GDM1 (cell line): ENCODE results near the gene ERVH48-1.
"Not testable (repeated sequence)": the region's sequence is repeated elsewhere in the genome, so short reads cannot be mapped to it uniquely, and the experiment has no call there.

Experiments used
- DNase-seq: peaks from one replicate; lab custom pipeline; 2025; lab: John Stamatoyannopoulos, UW

The ERVH48-1 gene

DNA sequence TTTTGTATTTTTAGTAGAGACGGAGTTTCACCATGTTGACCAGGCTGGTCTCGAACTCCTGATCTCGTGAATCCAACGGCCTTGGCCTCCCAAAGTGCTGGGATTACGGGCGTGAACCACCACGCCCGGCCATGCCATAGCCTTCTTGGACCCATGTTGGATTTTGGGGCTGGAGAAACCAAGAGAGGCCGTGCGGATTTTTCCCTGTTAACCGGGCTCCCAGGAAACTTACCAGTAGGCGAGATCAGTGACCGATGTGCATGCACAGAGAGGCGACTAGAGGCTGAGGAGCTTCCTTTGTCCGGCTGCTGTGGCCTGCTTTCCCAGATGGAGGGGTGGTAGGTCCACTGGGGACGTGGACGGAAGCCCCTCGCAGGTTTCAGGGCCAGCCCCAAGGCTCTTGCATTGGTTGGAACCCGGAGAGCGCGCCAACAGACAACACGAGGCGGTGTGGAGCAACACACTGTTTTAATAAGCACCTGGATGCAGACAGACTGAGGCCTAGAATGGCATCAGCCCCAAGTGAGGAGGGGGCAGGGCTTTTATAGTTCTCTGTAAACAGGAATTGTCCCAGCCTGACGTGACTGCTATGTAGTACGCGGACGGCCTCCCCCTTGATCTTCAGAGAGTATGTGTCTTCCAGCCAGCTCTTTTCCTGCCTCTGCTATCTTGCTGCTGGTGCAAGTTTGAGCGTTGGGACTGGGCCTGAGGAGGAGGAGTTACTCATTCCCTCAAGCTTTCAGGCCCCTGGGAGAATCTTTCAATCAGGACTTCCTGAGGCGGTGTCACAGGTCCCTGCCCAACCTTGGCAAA is at the start of gene ERVH48-1:
Gene ERVH48-1, minus strand, starts transcription at position 517 of the 813 bp plus-strand sequence. CDS start 6,624 bp downstream, outside the sequence.
- DNase-seq = no peak

DNA sequence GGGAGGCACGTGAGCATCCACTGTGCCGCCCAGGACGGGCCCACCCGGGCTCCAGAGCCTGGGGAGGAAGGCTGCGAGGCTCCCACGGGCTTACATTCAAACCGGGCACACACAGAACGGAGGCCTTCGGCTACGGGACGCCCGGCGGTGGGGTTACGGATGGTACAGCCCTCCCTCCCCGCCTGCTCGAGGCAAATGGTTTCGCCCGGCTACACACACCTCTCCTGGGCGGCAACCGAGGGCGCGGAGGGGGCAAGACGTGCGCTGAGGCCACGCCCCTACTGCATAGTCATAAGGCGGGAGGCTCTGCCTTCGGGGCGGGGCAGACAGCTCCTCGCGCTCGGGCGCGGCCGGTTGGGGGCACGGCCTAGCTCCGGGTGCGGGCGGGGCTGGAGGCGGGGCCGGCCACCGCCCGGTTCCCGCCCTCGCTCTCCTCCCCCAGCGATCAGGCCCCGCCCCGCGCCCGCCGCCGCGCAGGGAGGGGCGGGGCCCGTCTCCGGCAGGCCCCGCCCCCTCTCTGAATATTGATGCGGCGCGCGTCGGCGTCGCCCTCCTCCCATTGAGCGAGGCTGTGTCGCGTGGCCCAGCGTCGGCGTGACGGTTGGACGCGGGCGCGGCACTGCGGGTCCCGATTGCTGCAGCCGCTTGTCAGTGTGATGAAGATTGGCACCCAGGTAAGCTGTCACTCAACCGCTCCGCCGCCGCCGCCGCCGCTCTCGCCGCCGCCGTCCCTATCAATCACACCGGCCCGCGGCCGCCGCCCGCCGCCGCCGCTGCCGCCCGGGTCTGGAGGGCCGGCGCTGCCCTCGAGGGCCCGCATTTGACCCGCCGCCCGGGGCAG is 48.8 kb upstream of the ERVH48-1 start, which contains the start of gene PKNOX1:
Gene PKNOX1, plus strand, starts transcription at position 572 of the 841 bp plus-strand sequence. CDS start 29,820 bp downstream, outside the sequence.
- peak; percentile 100 for DNase-seq

DNA sequence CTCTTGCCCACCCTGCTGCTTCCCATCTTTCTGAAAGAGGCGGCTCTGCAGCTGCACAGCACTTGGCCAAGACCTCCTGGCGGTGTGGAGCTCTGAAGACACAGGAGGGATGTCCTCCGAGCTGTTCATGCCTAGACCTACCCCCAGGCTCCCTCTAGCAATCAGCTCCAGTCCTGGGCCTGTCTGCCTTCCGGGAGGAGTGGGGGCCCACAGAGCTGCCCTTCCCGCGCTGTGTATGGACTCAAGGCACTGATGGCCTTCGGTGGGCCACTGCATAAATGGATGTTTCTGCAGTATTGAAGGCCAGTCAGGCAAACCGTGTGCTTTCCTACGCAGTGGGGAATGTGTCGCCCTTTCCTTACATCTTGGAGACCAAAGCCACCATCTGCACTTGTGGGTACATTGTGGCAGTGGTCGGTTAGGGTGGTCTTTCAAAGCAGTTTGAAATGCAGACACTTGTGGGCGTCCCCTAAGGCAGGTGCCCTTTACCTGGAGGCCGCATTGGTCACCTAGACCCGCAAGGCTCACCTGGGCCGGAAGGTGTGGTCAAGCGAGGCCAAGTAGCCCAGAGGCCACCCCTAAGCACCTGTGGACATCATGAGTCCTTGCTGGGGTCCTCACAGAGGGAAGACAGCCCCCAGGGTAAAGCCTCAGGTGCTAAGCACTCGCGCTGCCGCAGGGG is 48.0 kb upstream of the ERVH48-1 start:
- no peak for DNase-seq

DNA sequence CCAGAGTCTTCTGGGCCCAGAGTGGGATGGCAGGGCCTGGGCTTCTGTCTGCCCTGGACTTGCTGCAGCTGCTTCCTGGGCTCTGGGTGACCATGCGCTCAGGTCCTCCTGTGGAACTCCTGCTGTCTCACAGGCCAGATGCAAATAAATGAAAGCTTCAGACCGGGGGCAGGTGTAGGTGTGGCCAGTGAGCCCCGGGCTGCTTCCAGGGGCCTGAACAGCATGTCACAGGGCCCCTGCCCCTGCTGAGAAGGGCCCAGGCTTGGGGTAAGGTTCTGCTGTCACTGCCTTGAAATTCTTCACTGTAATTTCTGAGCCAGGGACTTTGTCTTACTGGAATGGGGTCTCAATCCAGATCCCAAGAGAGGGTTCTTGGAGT is 46.5 kb upstream of the ERVH48-1 start:
- no peak for DNase-seq

DNA sequence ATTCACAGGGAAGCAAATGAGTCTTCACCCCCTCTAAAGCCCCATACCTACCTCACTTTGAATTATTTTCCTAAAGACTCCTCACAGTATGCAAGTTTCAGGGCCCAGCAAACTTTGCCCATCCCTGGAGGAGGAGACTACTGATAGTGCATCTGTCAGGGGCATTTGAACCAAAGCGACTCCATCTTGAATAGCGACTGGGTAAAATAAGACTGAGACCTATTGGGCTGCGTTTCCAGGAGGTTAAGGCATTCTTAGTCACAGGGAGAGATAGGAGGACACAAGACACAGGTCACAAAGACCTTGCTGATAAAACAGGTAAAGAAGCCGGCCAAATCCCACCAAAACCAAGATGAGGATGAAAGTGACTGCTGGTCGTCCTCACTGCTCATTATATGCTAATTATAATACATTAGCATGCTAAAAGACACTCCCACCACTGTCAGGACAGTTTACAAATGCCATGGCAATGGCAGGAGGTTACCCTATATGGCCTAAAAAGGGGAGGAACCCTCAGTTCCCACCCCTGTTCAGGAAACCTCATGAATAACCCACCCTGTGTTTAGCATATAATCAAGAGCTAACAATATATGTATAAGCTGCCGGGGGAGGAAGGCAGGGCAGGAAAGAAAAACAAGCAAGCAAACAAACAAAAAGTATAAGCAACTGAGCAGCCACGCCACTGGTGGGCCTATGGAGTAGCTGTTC is 45.7 kb upstream of the ERVH48-1 start:
- no peak for DNase-seq

DNA sequence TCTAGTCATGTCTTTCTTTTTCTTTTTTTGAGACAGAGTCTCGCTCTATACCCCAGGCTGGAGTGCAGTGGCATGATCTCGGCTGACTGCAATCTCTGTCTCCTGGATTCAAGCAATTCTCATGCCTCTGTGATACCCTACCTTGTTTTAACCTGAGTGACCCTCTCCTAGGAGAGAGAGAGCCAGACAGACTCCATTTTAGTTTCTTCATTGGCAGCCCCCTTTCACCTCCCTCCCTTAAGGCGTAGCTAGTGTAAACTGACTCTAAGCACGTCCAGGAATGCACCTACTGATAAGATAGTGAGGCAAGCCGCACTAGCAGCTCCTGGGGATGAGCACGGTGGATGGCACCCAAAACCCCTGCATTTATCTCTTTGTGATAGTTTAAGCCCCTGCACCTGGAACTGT is 43.8 kb upstream of the ERVH48-1 start:
- DNase-seq = no peak

DNA sequence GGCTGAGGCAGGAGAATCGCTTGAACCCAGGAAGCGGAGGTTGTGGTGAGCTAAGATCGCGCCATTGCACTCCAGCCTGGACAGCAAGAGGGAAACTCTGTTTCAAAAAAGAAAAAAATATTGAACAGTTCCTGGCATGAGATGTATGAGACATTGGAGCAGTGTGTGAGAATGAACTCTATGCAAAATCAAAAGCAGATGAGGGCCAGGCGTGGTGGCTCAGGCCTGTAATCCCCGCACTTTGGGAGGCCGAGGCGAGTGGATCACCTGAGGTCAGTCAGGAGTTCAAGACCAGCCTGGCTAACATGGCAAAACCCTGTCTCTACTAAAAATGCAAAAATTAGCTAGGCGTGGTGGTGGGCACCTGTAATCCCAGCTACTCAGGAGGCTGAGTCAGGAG is 42.2 kb upstream of the ERVH48-1 start:
- not testable (repeated sequence) for DNase-seq

DNA sequence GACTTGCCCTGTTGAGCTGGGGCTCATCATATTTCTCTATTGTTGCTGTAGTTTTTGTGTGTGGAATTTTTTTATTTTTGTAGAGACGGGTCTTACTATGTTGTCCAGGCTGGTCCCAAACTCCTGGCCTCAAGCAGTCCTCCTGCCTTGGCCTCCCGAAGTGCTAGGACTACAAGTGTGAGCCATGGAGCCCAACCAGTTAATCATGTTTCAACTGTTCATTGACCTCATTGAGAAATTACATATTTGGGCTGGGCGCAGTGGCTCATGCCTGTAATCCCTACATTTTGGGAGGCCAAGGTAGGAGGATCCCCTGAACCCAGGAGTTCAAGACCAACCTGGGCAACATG is 39.8 kb upstream of the ERVH48-1 start:
- no peak for DNase-seq

DNA sequence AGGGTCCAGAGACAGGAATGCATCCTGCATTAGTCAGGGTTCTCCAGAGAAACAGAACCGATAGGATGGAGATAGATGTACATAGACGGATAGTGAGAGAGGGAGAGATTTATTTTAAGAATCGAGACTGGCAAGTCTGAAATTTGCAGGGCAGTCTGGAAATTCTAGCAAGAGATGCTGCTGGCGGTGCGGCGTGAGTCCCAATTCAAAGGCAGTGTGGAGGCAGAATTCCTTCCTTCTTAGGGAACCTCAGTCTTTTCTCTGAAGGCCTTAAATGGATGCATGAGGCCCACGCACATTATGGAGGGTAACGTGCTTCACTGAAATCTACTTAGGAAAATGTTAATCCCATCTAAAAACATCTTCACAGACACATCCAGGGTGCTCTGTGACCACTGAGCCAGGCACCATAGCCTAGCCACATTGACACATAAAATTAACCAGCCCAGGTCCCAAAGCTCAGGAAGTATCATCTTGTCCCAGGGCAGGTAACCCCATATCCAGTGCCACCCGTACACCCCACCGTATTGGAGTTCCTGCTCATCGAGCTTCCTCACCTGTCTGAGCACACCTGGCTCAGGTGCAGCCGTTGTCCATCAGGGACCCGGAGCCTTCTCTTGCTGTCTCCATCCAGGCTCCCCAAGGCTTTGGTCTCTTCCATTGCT is 39.2 kb upstream of the ERVH48-1 start:
- DNase-seq = no peak

DNA sequence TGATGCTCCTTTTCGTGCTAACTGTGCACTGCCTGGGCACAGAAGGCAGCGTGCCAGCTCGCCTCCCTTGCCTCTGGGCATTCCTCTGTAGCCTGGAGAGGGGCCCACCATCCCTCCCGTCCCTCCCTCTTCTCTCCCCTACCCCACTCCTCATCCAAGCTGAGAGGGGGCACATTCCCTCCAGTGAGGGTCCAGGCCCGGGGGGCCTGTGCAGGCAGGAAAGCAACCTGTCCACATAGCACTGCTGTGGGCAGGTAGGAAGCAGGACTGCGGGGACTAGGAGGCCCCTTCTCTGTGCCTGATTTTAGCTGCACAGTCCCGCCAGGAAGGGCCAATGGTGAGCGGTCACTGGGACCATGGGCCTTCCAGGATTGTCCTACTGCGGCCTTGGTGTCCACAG is 38.7 kb upstream of the ERVH48-1 start:
- DNase-seq = no peak

DNA sequence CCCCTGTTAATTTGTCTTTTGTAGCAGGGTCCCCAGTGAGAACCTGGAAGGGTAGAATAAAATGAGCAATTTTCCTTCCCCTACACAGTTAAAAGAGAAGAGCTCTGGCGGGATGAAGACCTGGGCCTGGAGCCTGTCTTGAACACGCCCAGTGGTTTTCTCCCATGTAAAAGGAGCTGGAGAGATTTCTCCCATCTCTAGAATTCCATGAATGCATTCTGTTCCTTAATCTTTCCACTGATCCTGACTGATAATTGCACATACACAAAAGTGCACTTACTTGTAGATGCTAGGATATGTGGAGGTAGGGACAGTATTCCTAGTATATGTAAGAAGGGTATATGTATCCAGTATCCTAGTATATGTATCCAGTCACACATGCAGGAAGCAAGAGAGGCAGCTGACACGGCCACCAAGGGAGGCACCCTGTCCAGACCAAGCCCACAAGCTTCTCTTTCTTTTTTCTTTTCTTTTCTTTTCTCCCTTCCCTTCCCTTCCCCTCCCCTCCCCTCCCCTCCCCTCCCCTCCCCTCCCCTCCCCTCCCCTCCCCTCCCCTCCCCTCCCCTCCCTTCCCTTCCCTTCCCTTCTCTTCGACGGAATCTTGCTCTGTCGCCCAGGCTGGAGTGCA is 37.1 kb upstream of the ERVH48-1 start:
- DNase-seq = no peak

DNA sequence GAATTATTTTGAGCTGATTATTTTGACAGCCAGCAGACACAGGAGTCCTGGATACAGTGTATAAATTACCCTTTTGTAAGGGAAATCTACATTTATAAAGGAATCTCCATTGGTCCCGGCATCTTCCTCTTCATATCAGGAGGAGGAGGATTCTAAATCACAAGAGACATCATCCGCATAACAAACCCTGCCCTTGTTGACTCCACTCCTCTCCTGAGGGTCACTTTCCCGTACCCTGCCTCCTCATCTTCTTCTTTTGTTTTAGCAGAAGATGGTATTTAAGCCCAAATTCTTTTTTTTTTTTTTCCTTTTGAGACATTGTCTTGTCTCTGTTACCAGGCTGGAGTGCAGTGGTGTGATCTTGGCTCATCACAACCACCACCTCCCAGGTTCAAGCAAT is 34.3 kb upstream of the ERVH48-1 start:
- no peak for DNase-seq

DNA sequence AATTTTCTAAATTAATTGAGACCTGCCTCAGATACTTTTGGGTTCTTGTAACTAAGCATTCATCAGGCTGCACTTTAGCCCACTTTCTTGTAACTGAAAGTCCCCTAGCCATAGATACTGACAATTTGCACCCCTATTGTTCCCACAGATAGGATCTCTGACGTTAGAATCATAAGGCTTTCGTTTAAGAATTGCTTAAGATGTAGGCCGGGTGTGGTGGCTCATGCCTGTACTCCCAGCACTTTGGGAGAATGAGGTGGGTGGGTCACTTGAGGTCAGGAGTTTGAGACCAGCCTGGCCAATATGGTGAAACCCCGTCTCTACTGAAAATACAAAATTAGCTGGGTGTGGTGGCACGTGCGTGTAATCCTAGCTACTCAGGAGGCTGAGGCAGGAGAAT is 32.7 kb upstream of the ERVH48-1 start:
- DNase-seq = not testable (repeated sequence)

DNA sequence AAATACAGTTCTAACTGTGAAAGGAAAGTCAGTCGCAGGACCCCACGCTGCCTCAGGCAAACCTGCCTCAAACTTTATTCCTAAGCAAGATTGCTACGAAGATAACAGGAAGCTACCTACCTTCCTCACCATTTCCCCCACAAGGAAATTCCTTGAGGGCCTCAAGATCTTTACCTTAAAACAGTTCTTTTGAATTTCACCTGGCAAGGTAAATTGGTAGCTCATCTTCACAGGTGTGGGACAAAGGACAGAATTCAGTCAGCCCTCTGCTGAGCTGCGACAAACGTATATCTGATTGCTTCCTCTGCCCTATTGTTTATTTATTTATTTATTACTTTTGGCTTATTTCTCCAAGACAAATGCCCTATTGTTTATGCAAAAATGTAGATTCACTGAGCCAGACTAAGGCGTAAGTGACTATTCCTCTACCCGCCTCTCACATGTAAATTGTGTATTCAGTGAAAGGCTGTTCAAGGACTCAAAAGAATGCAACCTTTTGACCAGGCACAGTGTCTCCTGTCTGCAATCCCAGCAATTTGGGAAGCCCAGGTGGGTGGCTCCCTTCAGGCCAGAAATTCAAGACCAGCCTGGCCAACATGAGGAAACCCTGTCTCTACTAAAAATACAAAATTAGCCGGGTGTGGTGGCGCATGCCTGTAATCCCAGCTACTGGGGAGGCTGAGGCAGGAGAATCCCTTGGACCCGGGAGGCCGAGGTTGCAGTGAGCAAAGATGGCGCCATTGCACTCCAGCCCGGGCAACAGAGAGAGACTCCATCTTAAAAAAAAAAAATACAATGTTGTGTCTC is 31.6 kb upstream of the ERVH48-1 start:
- no peak for DNase-seq

DNA sequence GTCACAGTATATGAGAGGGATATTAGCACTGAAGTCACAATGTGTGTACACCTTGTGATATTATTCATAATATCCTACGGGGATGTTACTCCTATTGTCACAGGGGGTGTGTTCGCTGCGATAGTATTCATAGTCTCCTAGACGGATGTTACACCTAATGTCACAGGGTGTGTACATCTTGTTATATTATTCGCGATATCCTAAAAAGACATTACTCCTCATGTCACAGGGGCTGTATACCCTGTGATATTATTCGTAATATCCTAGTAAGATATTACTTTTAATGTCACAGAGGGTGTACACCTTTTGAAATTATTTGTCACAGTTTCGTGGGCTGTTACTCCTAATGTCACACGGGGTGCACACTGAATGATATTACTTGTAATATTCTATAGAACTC is 25.8 kb upstream of the ERVH48-1 start:
- not testable (repeated sequence) for DNase-seq

DNA sequence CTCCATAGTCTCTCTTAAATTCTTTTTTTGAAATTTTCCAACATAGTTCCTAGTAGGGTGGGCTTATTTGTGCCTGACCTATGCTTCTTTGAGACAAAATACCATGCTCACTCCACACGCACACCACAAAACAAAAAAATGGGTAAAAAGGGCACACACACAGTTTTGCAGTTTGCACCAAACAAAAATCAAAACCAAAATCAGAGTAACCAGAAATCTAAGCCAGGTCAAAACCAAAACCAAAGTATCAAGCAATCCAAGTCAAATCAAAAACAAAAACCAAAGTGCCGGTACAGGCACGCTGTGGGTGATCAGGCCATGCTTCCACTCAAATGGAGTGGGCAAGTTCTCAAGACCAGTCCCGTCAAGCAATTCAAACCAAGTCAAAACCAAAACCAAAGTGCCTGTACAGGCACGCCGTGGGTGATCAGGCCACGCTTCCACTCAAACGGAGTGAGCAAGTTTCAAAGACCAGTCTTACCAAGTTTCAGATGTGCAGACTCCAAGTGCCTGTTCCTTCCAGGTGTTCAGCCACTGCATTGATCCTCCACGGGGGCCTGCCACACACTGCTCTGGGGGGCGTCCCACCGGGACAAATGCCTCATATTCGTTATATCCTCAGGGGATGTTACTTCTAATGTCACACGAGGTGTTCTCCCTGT is 23.8 kb upstream of the ERVH48-1 start:
- not testable (repeated sequence) for DNase-seq

DNA sequence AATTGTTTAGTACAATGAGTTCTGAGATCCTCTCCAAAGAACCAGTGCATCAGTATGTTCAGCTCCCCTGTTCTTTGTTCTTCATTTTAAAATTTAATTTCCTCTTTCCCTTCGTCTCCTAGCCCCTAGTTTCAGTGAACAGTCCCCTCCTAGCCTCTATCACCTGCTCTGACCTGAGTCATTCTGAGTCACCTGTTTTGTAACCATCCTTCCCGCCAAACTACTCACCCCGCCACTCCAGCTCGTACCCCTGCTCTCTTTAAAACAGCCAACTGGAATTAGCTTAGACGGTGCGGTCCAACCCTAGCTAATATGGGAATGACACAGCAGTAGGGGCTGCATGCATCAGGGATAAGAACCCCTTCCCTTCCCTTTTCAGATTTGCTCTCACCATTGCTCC is 16.8 kb upstream of the ERVH48-1 start:
- DNase-seq = no peak

DNA sequence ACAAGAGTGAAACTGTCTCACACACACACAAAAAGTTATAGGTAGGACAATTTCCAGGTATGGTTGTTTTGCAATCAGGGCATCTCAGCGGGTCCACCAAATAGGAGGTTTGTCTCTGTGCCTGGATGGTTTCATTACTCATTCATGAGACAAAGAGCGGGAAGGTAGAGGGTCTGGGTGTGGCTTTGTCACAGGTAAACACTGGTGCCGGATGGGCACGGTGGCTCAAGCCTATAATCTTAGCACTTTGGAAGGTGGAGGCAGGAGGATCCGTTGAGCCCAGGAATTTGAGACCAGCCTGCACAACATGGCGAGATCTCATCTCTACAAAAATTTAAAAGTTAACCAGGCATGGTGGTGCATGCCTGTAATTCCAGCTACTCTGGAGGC is 16.3 kb upstream of the ERVH48-1 start:
- no peak for DNase-seq

DNA sequence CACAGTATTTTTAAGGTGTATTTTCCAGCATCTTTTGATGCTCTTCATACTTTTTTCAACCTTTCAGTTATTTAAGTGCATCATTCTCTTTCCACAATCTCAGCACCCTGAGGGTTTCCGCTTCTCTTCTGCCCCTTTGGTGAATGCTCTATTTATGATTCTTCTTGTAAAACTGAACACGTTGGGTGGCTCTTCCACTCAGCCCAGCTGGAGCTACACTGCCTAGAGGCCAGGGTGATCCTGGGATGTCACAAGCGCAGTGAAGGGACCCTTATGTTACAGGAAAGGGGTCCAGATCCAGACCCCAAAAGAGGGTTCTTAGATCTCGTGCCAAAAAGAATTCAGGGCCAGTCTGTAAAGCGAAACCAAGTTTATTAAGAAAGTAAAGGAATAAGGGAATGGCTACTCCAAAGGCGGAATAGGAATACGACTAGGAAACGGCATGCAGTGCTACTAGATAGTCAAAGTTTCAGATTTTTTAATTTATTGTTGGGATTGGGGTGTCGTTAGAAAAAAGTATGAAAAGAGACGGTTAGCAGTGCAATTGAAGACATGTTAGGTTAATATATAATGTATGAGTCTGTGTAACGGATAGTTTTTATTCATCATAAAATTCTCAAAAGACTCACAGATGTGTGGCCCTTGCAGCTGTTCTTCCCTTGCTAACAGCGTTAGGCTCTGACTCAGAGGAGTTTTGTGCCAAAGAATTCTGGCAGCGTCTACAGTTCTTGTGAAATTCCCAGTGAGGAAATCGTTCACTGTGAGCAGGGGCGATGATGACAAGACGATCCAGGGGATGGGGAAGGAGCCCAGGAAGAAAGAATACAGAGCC is 14.4 kb upstream of the ERVH48-1 start:
- no peak for DNase-seq
